Activated naive CD8-positive, alpha-beta T cell treated with anti-CD3 and anti-CD28 coated beads, Interleukin-2, amount 50 U/mL, for 24 hours (primary cell): ENCODE data around the gene ARHGAP42.

Experiments used
- ATAC-seq: fragments of 150-1000 bp; cut with Tn5 transposase; one replicate; pipeline ENCODE4 v1.10.0; 2021
- DNase-seq: peaks from one replicate; pipeline ENCODE4 v3.0.0; 2021
- H3K27ac Mint-ChIP-seq: one replicate; pipeline ENCODE4 v1.8.0; 2021; ENCODE audit warnings: mild to moderate bottlenecking, mixed read lengths
- H3K27me3 Mint-ChIP-seq: one replicate; pipeline ENCODE4 v1.8.0; 2021; ENCODE audit warnings: mixed read lengths
- H3K36me3 Mint-ChIP-seq: one replicate; pipeline ENCODE4 v1.8.0; 2021; ENCODE audit warnings: low read depth, mixed read lengths
- H3K4me1 Mint-ChIP-seq: one replicate; pipeline ENCODE4 v1.8.0; 2021; ENCODE audit warnings: mixed read lengths
- H3K4me3 Mint-ChIP-seq: one replicate; pipeline ENCODE4 v1.8.0; 2021; ENCODE audit warnings: mild to moderate bottlenecking, moderate library complexity, mixed read lengths
- H3K9me3 Mint-ChIP-seq: one replicate; pipeline ENCODE4 v1.8.0; 2021; ENCODE audit warnings: mixed read lengths

The ARHGAP42 gene

GRCh38 chr11:100942016-100942415 is 254.9 kb downstream of the ARHGAP42 start:
- Mint-ChIP-seq H3K4me3 (no peak overlapping the region), H3K27ac (no peak overlapping the region), H3K4me1 (no peaks in the 10 kb centered on the region), H3K36me3 (no peaks in the 10 kb centered on the region), H3K27me3 (no peaks in the 10 kb centered on the region), H3K9me3 (no peaks in the 10 kb centered on the region)
- no peak for ATAC-seq
- no peak for DNase-seq

GRCh38 chr11:100948936-100949335 is 261.8 kb downstream of the ARHGAP42 start:
- ATAC-seq (no peak), DNase-seq (no peak)
- H3K27ac Mint-ChIP-seq: no peak overlapping the region
- no peaks in the 10 kb centered on the region for H3K36me3 Mint-ChIP-seq
- no peaks in the 10 kb centered on the region for H3K4me1 Mint-ChIP-seq
- H3K4me3 Mint-ChIP-seq: no peak overlapping the region
- H3K9me3 Mint-ChIP-seq: no peaks in the 10 kb centered on the region
- H3K27me3 Mint-ChIP-seq: no peaks in the 10 kb centered on the region

GRCh38 chr11:100949443-100949842 is 262.4 kb downstream of the ARHGAP42 start:
- no peaks in the 10 kb centered on the region for H3K36me3 Mint-ChIP-seq
- no peaks in the 10 kb centered on the region for H3K4me1 Mint-ChIP-seq
- no peak overlapping the region for H3K4me3 Mint-ChIP-seq
- H3K27me3 Mint-ChIP-seq: no peaks in the 10 kb centered on the region
- no peaks in the 10 kb centered on the region for H3K9me3 Mint-ChIP-seq
- ATAC-seq (no peak), DNase-seq (no peak)
- no peak overlapping the region for H3K27ac Mint-ChIP-seq

GRCh38 chr11:100955318-100955717 is 268.2 kb downstream of the ARHGAP42 start:
- Mint-ChIP-seq H3K36me3 (no peaks in the 10 kb centered on the region), H3K27me3 (no peaks in the 10 kb centered on the region), H3K27ac (no peak overlapping the region), H3K4me1 (no peaks in the 10 kb centered on the region), H3K9me3 (no peaks in the 10 kb centered on the region), H3K4me3 (no peak overlapping the region)
- ATAC-seq (no peak), DNase-seq (no peak)

- no peaks in the 10 kb centered on the region for H3K27me3 Mint-ChIP-seq
- DNase-seq (no peak), ATAC-seq (no peak)
- no peaks in the 10 kb centered on the region for H3K4me1 Mint-ChIP-seq
- H3K4me3 Mint-ChIP-seq: no peak overlapping the region
- no peak overlapping the region for H3K27ac Mint-ChIP-seq
- no peaks in the 10 kb centered on the region for H3K36me3 Mint-ChIP-seq
- H3K9me3 Mint-ChIP-seq: no peaks in the 10 kb centered on the region
These were observed 269.3 kb downstream of the ARHGAP42 start for GRCh38 chr11:100956351-100956750.

GRCh38 chr11:100957499-100957898 is 270.4 kb downstream of the ARHGAP42 start:
- H3K36me3 Mint-ChIP-seq: no peaks in the 10 kb centered on the region

GRCh38 chr11:100961633-100962032 is 274.5 kb downstream of the ARHGAP42 start:
- Mint-ChIP-seq H3K9me3 (no peaks in the 10 kb centered on the region), H3K36me3 (no peaks in the 10 kb centered on the region), H3K27me3 (no peaks in the 10 kb centered on the region), H3K27ac (no peak overlapping the region), H3K4me3 (no peak overlapping the region), H3K4me1 (no peaks in the 10 kb centered on the region)
- ATAC-seq (no peak), DNase-seq (no peak)

More at GRCh38 chr11:100957499-100957898, 270.4 kb downstream of the ARHGAP42 start:
- DNase-seq (no peak), ATAC-seq (no peak)
- H3K9me3 Mint-ChIP-seq: no peaks in the 10 kb centered on the region
- H3K4me1 Mint-ChIP-seq: no peaks in the 10 kb centered on the region
- H3K4me3 Mint-ChIP-seq: no peak overlapping the region
- no peak overlapping the region for H3K27ac Mint-ChIP-seq
- no peaks in the 10 kb centered on the region for H3K27me3 Mint-ChIP-seq

- peaks cover 10% of the 10 kb centered on the region for H3K9me3 Mint-ChIP-seq
- H3K36me3 Mint-ChIP-seq: no peaks in the 10 kb centered on the region
- H3K4me3 Mint-ChIP-seq: no peak overlapping the region
- H3K4me1 Mint-ChIP-seq: no peaks in the 10 kb centered on the region
- H3K27ac Mint-ChIP-seq: no peak overlapping the region
- ATAC-seq: no peak
- DNase-seq: no peak
- no peaks in the 10 kb centered on the region for H3K27me3 Mint-ChIP-seq
These were observed 276.3 kb downstream of the ARHGAP42 start for GRCh38 chr11:100963375-100963774.

GRCh38 chr11:100964435-100964834 is 277.3 kb downstream of the ARHGAP42 start:
- Mint-ChIP-seq H3K9me3 (peaks cover 13% of the 10 kb centered on the region), H3K27me3 (no peaks in the 10 kb centered on the region), H3K27ac (no peak overlapping the region), H3K4me1 (no peaks in the 10 kb centered on the region), H3K36me3 (peaks cover under 1% of the 10 kb centered on the region), H3K4me3 (no peak overlapping the region)
- DNase-seq: no peak
- ATAC-seq: no peak

- H3K36me3 Mint-ChIP-seq: peaks cover 1% of the 10 kb centered on the region
- no peak overlapping the region for H3K27ac Mint-ChIP-seq
- no peaks in the 10 kb centered on the region for H3K4me1 Mint-ChIP-seq
- no peaks in the 10 kb centered on the region for H3K27me3 Mint-ChIP-seq
- no peak for ATAC-seq
- H3K4me3 Mint-ChIP-seq: no peak overlapping the region
- peaks cover 19% of the 10 kb centered on the region for H3K9me3 Mint-ChIP-seq
- no peak for DNase-seq
These were observed 278.3 kb downstream of the ARHGAP42 start for GRCh38 chr11:100965346-100965745.

- ATAC-seq: no peak
- no peaks in the 10 kb centered on the region for H3K4me1 Mint-ChIP-seq
- H3K9me3 Mint-ChIP-seq: peaks cover 22% of the 10 kb centered on the region
- no peak overlapping the region for H3K27ac Mint-ChIP-seq
- no peaks in the 10 kb centered on the region for H3K27me3 Mint-ChIP-seq
- no peak for DNase-seq
- H3K36me3 Mint-ChIP-seq: peaks cover 1% of the 10 kb centered on the region
- H3K4me3 Mint-ChIP-seq: no peak overlapping the region
These were observed 279.3 kb downstream of the ARHGAP42 start for GRCh38 chr11:100966366-100966765.

GRCh38 chr11:100969008-100969407 is 281.9 kb downstream of the ARHGAP42 start:
- Mint-ChIP-seq H3K27ac (no peak overlapping the region), H3K4me3 (no peak overlapping the region), H3K27me3 (no peaks in the 10 kb centered on the region), H3K9me3 (peaks cover 22% of the 10 kb centered on the region), H3K4me1 (no peaks in the 10 kb centered on the region), H3K36me3 (peaks cover 1% of the 10 kb centered on the region)
- no peak for ATAC-seq
- DNase-seq: no peak

GRCh38 chr11:100970283-100971164 is 283.4 kb downstream of the ARHGAP42 start:
- H3K27ac Mint-ChIP-seq: no peak overlapping the region
- DNase-seq: no peak
- no peaks in the 10 kb centered on the region for H3K27me3 Mint-ChIP-seq
- no peak overlapping the region for H3K4me3 Mint-ChIP-seq
- H3K9me3 Mint-ChIP-seq: peaks cover 22% of the 10 kb centered on the region
- H3K36me3 Mint-ChIP-seq: peaks cover 1% of the 10 kb centered on the region
- ATAC-seq: no peak
- no peaks in the 10 kb centered on the region for H3K4me1 Mint-ChIP-seq

- Mint-ChIP-seq H3K36me3 (peaks cover 1% of the 10 kb centered on the region), H3K4me3 (no peak overlapping the region), H3K27ac (no peak overlapping the region), H3K9me3 (peaks cover 19% of the 10 kb centered on the region), H3K4me1 (no peaks in the 10 kb centered on the region), H3K27me3 (no peaks in the 10 kb centered on the region)
- DNase-seq (no peak), ATAC-seq (no peak)
These were observed 285.0 kb downstream of the ARHGAP42 start for GRCh38 chr11:100972046-100972445.

- Mint-ChIP-seq H3K4me1 (no peaks in the 10 kb centered on the region), H3K4me3 (no peak overlapping the region), H3K9me3 (no peaks in the 10 kb centered on the region), H3K27ac (no peak overlapping the region), H3K27me3 (no peaks in the 10 kb centered on the region), H3K36me3 (no peaks in the 10 kb centered on the region)
- DNase-seq: no peak
- ATAC-seq: no peak
These were observed 291.4 kb downstream of the ARHGAP42 start for GRCh38 chr11:100978442-100978841.
